Dedifferentiated amniotic fluid mesenchymal stem cell (primary cell): ENCODE results near the gene SLC25A48.

Experiments used
- DNase-seq: peaks from one replicate; pipeline ENCODE4 v3.0.0-alpha.2; 2016; ENCODE audit errors: extremely low spot score

SLC25A48 gene, protein sequence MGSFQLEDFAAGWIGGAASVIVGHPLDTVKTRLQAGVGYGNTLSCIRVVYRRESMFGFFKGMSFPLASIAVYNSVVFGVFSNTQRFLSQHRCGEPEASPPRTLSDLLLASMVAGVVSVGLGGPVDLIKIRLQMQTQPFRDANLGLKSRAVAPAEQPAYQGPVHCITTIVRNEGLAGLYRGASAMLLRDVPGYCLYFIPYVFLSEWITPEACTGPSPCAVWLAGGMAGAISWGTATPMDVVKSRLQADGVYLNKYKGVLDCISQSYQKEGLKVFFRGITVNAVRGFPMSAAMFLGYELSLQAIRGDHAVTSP

DNA sequence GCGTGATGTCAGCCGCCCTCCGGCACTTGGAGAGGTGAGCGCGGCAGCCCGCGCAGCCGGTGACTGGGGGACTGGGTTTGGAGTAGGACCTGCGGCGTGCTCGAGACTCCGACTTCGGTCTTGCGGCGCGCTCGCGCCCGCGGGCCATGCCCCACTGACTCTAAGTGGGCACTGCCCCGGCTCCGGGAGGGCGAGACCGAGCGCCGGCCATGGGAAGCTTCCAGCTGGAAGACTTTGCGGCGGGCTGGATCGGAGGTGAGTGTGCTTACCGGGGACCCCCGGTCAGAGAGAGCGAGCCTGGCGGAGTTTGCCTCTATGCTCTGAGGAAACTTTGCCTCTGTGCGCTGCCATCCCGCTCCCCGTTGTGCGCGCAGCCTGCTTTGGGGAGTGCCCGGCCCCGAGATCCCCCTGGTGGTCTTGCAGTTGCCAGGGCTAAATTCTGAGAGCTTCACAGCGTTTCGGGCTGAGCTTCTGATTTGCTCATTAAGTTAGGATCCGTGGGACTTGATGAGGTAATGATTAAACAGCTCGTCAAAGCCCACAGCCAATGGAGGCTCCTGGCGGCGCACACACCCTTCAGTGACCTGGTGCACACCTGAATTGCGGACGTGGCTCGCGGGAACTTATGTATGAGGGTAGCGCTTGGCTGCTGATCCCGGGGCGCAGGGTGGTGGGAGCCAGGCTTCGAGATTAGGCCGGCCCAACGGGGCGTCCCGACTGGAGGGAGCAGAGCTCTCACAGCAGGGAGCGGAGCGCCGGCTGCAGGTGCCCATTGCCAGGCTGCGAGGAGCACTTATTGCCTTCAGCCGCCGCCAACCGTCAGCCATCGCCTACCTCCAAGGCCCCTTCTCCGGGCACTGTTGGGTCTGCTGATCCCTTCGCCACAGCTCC is at the start of gene SLC25A48:
Gene SLC25A48 (plus strand): TSS at position 25 of the 891 bp plus-strand sequence. CDS start 185 bp downstream, at position 210.
- DNase-seq = no peak

DNA sequence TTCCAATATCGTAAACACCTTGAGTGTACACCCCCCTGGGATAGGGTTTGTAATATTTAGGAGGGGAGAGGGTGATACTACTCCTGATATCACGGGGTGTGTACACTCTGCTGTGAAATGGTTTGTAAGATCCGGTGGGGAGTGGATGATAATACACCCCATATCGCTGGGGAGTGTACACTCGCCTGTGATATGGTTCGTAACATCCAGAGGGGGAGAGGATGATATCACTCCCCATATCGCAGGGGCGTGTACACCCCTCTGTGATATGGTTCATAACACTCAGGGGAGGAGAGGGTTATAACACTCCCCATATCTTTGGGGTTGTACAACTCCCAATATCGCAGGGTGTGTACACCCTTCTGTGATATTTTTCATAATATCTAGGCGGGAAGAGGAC is 33.8 kb upstream of the SLC25A48 start:
- DNase-seq = no peak

DNA sequence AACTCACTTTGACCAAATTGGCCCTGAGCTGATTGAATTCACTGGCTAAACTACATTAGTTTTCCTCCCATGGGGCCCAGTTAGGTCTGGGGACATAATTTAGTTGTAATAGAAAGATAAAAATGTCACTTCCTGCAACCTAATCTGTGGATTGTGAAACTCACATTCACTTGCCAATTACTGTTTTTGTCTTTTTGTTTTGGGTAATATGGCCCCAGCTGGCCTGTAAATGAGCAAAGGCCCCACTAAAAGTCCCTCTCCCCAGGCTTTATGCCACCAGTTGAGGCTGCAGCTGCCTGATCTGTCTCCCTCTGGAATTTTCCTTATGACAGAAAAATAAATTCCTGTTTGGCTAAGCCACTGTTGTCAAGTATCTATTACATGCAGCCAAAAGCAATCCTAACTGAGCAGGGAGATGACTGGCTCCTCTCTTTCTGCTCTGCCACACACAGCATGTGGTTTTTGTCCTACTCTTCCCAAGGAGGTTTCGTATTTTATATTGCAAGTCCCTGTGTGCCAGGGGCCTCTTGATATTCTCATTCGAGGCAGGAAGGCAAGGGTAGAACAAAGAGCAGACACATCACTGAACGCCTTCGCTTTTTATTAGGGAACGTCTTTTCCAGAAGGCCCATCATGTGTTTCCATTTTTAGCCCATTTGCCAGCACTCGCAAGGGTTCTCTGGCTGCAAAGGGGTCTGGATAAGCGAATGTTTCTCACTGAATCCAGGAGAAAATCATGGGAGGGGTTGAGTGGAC is 24.1 kb upstream of the SLC25A48 start:
- no peak for DNase-seq

DNA sequence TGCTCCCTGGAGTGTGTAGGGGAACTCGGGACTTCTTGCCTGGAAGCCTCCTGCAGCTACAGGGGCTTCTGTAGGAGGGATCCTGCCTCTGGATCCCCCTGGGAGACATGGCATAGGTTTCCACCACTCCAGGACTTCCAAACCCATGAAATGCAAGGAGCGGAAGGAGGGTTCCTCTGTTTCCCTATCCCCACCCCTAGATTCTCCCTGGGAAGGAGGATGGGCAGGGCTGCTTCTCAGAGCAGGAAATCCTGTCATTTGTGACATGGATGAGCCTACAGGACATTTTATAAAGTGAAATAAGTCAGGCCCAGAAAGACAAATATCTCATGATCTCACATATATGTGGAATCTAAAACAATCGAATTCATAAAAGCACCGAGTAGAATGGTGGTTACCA is 23.5 kb upstream of the SLC25A48 start:
- DNase-seq = no peak

DNA sequence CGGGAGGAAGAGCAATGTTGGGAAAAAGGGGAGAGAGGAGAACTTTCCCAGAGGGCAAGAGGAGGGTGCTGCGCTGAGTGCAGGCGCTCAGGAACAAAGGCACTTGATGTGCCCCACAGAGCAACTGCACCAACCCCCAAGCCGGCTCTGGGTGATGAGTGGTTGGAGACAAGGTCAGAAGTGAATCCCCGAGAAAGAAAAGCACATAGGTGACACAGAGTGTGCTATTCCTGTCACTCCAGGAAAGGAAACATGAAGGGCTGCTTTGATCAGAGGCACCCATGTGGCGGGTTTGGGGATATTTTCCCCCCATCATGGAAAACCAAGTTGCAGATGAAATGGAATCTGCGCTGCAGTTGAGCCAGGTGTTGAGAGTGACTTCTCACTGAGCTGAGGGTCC is 20.7 kb upstream of the SLC25A48 start:
- no peak for DNase-seq

DNA sequence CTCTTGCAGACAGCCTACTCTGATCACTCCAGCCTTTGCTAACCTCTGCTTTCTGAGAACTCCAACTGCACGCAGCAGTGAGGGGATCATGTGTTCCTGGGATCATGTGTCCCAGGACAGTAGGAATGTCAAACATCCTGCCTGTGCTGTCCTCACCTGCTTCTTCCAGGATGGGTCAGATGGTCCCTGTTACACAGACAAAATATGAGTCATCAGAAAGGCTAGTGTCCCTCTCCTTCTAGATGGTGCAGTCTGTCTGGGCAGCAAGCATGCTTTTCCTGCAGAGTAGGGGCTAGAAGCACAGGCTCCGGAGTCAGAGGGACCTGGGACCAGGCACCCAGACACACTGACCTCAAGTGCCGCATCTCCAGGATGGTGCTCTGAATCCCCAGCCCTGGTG is 20.1 kb upstream of the SLC25A48 start:
- no peak for DNase-seq

DNA sequence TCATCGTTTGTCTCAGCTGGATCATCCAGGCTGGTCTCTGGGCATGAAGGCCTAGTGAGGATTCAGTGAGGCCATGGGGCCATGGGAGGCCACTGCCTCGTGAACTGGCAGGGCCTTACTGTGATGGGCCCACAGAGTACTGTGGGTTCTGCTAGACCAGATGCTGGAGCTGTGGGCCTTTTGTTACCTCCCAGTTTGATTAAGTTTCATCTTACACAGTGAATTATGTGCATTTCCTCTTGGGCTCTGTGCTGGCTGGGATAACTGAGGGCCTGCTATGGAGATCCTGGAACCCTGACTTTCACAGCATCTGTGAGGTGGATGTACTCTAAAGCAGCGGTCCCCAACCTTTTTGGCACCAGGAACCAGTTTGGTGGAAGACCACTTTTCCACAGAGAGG is 19.7 kb upstream of the SLC25A48 start:
- no peak for DNase-seq

DNA sequence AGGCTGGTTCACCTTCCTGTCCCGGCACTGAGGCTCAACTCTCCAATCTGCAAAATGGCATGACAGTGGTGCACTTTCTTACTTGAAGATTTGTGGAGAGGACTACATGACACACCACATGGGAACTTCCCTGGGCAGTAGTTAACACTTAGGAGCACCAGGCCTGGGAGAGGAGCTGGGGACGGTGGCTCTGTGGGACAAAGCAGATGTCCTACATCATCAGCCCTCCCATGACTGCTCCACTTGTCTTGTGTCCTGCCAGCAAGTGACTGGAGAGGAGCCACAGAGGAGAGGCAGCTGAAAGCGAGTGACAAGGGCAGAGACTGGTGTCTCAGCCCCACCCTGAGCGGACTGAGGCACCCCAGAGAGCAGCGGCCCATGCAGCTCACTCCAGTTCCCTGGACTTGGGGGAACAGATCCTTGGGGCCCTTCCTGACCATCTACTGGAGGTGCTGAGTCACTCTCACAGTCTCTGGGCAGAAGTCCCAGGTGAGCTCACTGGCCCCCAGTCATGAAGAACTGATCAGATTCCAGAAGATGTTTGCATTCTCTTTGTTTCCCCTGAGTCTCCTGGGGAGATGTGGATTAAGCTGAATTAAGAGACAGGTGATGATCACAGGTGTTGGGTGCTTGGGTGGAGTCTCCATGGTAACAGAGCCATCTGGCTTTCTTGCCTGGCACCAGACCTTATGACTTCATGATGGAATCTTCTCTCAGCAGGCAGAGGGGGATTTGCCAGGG is 13.2 kb upstream of the SLC25A48 start:
- DNase-seq = no peak

DNA sequence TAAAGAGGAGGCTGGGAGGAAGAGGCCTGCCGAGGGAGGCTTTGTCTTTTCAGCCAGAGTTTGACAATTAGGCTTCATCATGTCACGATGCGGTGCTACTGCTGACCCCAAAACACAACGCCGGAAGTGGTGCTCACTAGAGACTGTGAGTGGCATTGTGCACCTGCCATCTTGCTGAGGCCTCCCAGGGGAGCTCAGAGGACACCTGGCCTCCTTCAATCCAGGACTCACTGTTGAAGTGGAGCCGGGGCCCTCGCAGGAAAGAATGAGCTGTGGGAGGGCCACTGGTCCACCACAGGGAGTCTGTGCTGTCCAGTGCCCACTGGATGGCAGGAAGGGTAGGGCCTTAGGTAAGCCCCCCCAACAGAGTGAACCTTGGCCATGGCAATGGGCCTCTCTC is 12.7 kb upstream of the SLC25A48 start:
- DNase-seq = no peak

DNA sequence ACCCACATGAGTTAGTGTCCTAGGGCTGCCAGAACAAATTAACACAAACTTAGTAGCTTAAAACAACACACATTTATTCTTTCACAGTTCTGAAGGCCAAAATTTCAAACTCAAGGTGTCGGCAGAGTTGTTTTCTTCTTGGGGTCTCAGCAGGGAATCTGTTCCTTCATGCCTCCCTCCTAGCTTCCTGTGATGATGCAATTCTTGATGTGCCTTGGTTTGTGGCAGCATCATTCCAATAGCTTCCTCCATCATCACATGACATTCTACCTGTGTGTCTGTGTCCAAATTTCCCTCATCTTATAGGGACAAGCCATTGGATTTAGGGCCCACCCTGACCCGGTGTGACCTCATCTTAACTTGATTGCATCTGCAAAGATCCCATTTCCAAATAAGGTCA is 12.2 kb upstream of the SLC25A48 start:
- DNase-seq = no peak

DNA sequence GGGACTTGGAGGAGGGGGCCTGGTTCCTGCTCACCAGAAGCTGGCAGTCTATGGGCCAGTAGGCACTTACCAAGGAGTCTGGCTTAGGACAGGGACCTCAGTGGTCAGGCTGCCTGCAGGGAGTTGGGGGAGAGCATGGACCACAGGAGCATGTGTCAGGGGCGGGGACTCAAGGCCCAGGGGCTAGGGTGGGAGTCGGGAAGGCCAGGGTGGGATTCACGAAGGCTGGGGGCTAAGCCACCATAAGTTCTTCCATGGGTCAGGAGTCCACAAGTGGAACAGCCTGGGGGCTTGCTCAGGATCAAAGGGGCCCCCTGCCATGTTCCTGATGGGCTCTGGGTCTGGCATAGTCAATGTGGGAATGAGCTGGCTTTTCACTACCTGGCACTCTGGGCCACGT is 11.5 kb upstream of the SLC25A48 start:
- DNase-seq = no peak

DNA sequence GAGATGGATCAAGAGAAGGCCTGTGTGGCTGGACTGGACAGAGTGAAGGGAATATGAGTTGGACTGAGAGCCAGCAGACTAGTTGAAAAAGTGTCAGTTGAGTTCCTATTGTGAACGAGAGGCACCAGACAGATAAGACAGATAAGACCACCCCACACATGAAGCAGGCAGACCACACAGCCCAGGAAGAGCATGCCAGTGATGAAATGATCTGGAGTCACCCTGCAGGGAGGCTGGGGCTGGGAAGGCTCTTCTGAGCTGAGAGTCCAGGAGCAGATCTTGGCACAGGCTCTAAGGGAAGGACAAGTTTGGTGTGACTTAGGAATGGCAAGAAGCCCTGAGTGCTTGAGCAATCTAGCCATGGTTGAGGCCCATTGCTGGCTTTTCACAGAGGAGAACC is 10.6 kb upstream of the SLC25A48 start:
- DNase-seq = no peak

DNA sequence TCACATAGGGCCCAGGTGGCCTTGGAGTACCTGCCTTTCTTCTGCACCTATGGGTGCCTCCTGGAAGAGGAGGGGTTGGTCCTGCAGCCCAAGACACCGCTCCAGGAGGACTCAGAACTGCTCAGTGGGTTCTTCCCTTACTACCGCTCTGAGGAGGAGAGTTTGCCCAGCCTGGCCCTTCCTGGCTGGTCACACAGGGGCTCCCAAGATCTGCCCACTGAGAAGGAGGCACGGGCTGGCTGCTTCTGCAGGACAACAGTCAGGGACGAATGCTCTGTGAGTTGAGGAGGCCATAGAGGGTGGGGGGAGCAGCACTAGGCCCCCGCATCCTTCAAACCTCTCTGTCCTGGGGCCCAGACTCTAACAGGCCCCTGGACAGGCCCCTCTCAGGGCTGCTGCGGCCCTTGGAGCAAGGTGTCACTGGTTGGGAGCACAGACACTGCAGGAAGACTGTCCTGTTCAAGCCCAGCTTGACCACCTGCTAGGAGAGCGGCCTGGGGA is 9.9 kb upstream of the SLC25A48 start:
- DNase-seq = no peak

DNA sequence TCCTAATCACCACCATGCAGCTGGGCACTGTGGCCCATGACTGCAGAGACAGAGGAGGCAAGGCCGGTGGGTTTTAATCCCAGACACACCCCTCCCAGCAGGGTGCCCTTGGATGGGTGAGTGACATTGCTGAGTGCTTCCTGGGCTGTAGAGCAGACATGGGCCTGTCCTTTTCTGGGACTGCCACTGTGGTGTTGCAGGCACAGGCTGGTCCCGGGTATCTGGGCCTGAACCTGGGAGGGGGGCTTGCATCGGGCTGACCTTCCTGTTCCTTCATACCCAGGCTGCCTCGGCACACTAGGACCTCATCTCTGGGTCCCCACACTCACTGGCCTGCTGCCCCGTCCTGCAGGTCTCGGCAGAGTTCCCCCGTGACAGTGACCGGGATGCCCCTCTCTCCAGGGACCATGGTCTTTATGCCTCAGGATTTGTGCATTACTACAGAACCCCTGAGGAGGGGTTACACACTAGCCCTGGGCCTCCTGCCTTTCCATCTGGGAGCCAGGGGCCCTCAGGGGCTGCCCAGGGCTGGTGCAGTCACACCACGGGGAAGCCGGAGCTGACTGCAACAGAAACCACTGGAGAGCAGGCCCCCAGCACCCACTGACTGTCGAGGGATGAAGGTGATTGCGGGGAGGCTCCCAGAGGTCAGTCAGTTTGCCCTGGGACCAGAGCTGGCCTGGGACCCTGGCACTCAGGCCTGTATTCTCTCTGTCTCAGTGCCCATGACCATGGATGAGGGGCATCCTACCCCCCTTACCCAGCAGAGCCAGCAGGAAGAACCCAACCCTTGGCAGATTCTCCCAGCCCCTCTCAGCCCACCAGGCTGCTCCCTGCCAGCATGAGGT is 8.9 kb upstream of the SLC25A48 start:
- DNase-seq = no peak

DNA sequence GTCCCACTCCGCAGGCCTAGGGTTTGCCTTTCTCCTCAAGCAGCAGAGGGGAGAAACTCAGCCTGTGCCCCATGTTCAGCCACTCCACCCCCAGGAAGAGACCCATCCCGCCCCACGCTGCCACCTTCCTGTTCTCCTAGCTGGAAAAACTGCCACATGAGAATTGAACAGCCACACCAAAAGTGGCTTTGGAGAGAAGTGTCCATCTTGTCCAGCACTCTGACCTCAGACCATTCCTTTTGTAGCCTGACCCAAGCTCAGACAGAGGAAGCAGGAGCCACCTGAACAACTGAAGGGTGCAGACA is 8.3 kb upstream of the SLC25A48 start:
- DNase-seq = no peak

DNA sequence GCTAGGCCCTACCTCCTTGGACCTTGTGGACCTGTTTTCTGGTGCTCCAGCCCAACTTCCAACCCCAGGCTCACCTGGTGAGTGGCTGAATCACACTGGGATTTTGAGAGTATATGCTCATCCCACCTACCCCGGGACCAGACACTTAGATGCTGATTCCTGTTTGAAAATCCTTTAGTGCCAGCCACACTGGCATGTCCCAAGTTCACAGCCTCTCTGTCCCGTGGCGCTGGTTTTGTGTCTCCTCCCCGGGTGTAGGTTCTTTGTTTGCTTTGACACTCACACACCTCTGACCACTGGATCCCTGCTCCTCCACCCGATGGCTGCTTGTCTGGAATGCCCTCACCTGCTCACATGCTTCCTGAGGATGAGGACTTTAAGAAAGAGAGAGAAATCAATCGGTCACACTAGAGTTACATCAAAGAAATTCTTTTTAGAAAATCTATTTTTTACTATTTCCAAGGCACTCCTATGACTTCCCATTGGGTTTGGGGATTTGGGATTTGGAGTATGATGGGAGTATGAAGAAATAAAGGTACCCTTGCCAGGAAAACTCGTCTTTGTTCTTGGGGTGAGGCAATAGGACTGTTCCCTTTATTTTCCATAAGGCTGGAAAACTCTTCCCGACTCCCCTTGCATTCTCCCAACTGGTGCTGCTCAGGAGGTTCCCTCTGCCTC is 7.3 kb upstream of the SLC25A48 start:
- DNase-seq = no peak

DNA sequence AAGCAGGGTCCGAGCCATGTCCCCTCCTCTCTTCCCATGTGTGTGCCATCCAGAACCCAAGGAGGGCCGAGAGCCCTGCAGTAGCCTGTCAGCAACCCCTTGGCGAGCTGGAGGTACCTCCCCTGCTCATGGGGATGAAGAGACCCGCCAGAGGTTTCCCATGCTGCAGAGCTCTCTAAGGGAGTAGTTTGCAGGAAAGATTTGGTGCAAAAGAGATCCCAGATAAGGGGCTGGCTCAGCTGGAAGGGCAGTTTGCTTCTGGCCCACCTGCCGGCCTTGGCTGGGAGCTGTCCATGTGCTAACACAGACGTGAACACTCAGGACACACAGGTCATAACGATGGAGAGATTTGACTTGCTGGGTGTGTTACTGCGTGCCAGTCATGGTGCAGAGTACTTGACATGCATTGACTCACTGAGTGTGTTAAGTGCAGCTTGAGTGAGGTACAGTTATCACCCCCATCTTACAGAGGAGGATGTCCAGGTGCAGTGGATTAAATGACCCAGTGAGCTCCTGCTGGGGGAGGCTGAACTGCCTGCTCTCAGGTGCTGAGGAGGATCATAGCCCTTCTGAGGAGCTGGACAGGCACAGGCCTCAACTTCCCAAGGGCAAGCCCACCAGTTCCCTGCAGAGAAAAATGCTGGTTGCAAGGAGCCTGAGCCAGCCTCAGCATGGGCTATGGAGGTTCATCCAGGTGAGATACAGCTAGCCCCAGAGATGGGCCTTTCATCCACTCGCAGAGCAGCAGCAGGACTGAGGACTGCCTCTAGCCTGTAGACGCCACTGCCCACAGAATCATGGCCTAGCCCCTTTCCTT is 6.3 kb upstream of the SLC25A48 start:
- DNase-seq = no peak

DNA sequence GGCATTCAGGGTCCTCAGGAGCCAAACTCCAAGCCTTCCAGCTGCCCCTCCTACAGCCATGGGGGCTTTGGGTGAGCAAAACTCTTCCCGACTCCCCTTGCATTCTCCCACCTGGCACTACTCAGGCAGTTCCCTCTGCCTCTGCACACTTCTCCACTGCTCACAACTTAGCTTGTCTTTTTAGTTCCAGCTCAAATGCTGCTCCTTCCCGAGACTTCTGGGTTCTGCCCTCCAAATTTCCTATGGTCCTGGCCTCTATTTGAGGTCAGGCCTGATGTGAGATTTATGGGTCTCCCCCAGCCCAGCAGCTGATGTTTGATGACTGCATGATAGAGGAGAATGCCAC is 5.7 kb upstream of the SLC25A48 start:
- DNase-seq = no peak

DNA sequence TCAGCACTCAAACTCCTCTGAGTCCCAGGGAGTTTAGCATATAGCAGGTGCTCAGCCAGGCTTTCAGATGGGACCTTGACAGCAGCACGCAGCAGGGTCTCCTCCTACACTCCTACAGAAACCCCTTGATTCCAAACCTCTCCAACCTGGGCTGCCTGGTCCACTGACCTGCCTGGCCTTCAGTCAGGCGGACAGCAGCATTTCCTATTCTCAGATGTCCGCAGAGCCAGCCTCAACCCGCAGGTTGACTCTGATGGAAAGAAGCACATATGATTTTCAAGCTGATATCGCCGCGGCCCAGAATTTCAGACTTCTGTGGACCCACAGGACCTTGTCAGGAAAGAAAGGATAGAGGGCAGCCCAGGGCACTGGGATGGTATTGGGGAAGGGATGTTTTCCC is 5.3 kb upstream of the SLC25A48 start:
- DNase-seq = no peak
